Suprapubic skin (tissue), 4 donors: ENCODE measurements around the gene MRAP2. TPM values are rescaled to one million over a fixed set of nuclear protein-coding genes. Genes with fewer than 3 reads are reported as not detected.

Source experiments
- DNase-seq, 2 donors: peaks; one replicate each; pipeline ENCODE4 v3.0.0-alpha.2; 2019; ENCODE audit warnings: low spot score in 2 of 2
- H3K27ac ChIP-seq: fragments of 200-600 bp; sonication (generic); one replicate; pipeline ENCODE4 v1.5.1; 2019
- H3K27me3 ChIP-seq: fragments of 200-600 bp; sonication (generic); one replicate; pipeline ENCODE4 v1.5.1; 2019
- H3K36me3 ChIP-seq: fragments of 200-600 bp; sonication (generic); one replicate; pipeline ENCODE4 v1.5.1; 2019
- H3K4me1 ChIP-seq: fragments of 200-600 bp; sonication (generic); one replicate; pipeline ENCODE4 v1.5.1; 2019
- H3K4me3 ChIP-seq: fragments of 200-600 bp; sonication (generic); one replicate; pipeline ENCODE4 v1.5.1; 2019; ENCODE audit warnings: mild to moderate bottlenecking
- H3K9me3 ChIP-seq: fragments of 200-600 bp; sonication (generic); one replicate; pipeline ENCODE4 v1.5.1; 2019
- CTCF ChIP-seq, 2 donors: fragments of 200-600 bp in 1 of 2; fragments of 450-650 bp in 1 of 2; sonication (generic) in 1 of 2; IDR thresholded peaks; one replicate each; pipeline ENCODE4 v1.5.1; 2016 to 2019; ENCODE audit warnings: antibody characterized with exemption in 2 of 2, mild to moderate bottlenecking in 1 of 2, moderate library complexity in 1 of 2
- EP300 ChIP-seq: sonication (generic); formaldehyde crosslinking; IDR thresholded peaks from one replicate; pipeline ENCODE4 v1.6.1; 2017; ENCODE audit warnings: antibody characterized with exemption
- POLR2A ChIP-seq, 2 donors: fragments of 450-650 bp; IDR thresholded peaks; one replicate each; pipeline ENCODE4 v1.6.1; 2017; ENCODE audit warnings: antibody characterized with exemption in 2 of 2, mild to moderate bottlenecking in 2 of 2, moderate library complexity in 2 of 2
- POLR2AphosphoS5 ChIP-seq, 3 donors: sonication (generic); formaldehyde crosslinking; IDR thresholded peaks; one replicate each; pipeline ENCODE4 v1.6.1; 2017; ENCODE audit warnings: antibody characterized with exemption in 3 of 3
- WGBS: methylation state at CpG from one replicate; pipeline ENCODE4 v1.1.5; 2018; 5-methylcytosine and 5-hydroxymethylcytosine counted together
- total RNA-seq, 4 donors: library from RNA; depleted of rRNA; stranded (reverse); fragments of >200 nt; gene quantifications; one replicate each; pipeline ENCODE4 v1.1.0, GENCODE V29; 2016

The MRAP2 gene
- 1 to 10 TPM; 1.2 to 2.8 (median 1.8) TPM for total RNA-seq

- H3K9me3 ChIP-seq = no peaks in the 10 kb centered on the region
- no peak within 1 kb of the TSS for H3K27ac ChIP-seq
- H3K27me3 ChIP-seq = peaks cover 5% of the 10 kb centered on the region
- no peak for DNase-seq
- TF ChIP-seq EP300 = no peak
- TF ChIP-seq POLR2A (IDR thresholded peaks at IDR 0.05) = no peak
- no peak for TF ChIP-seq CTCF (IDR thresholded peaks at IDR 0.05)
- no peak for TF ChIP-seq POLR2AphosphoS5 (IDR thresholded peaks at IDR 0.05)
- H3K36me3 ChIP-seq = no peaks in the 10 kb centered on the region
- WGBS = 1% methylated on average over 61 of the region's 78 CpGs
- H3K4me3 ChIP-seq = peak within 1 kb of the TSS; percentile 69
- H3K4me1 ChIP-seq = peaks cover 18% of the 10 kb centered on the region
These were observed at the start of gene MRAP2 for GRCh38 chr6:84033523-84034451. MRAP2 (plus strand) TSS chr6:84033772; CDS start chr6:84055319, 21,547 bp downstream.

DNA sequence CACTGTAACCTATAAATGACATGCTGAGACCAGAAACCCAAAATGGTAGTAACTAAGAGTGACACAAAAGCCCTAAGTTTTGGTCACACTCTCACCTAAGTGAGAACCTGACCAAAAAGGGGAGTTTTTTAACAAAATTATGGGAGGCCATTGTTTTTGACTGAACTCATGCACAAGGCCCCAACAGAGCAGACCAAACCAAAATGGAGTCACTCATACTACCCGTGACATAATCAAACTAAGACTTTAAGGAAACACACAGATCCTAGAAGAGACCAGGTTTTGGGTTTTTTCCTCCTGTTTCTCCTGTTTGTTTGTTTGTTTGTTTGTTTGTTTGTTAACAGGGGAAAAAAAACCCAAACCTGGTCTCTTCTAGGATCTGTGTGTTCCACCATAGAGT lies 49.2 kb upstream of the MRAP2 start:
- no peak for TF ChIP-seq POLR2AphosphoS5 (IDR thresholded peaks at IDR 0.05)
- TF ChIP-seq POLR2A (IDR thresholded peaks at IDR 0.05) = no peak
- no peak for TF ChIP-seq EP300
- TF ChIP-seq CTCF (IDR thresholded peaks at IDR 0.05) = no peak
- Histone ChIP-seq H3K27ac (no peak overlapping the region), H3K27me3 (no peaks in the 10 kb centered on the region), H3K4me1 (no peaks in the 10 kb centered on the region), H3K4me3 (no peak overlapping the region), H3K36me3 (no peaks in the 10 kb centered on the region), H3K9me3 (no peaks in the 10 kb centered on the region)
- no peak for DNase-seq
- 94% methylated on average over 1 of the region's 1 CpG for WGBS

- Histone ChIP-seq H3K4me1 (no peaks in the 10 kb centered on the region), H3K9me3 (no peaks in the 10 kb centered on the region), H3K27me3 (no peaks in the 10 kb centered on the region), H3K36me3 (no peaks in the 10 kb centered on the region), H3K27ac (no peak overlapping the region), H3K4me3 (no peak overlapping the region)
- DNase-seq = no peak
- no peak for TF ChIP-seq EP300
- TF ChIP-seq POLR2A (IDR thresholded peaks at IDR 0.05) = no peak
- TF ChIP-seq CTCF (IDR thresholded peaks at IDR 0.05) = no peak
- no peak for TF ChIP-seq POLR2AphosphoS5 (IDR thresholded peaks at IDR 0.05)
- WGBS = 94% methylated on average over 1 of the region's 1 CpG
These were observed 48.3 kb upstream of the MRAP2 start for GRCh38 chr6:83985308-83985713.

GRCh38 chr6:83985715-83986114 lies 47.9 kb upstream of the MRAP2 start:
- Histone ChIP-seq H3K36me3 (no peaks in the 10 kb centered on the region), H3K27ac (no peak overlapping the region), H3K4me1 (no peaks in the 10 kb centered on the region), H3K9me3 (no peaks in the 10 kb centered on the region), H3K4me3 (no peak overlapping the region), H3K27me3 (no peaks in the 10 kb centered on the region)
- no peak for TF ChIP-seq POLR2AphosphoS5 (IDR thresholded peaks at IDR 0.05)
- no peak for TF ChIP-seq POLR2A (IDR thresholded peaks at IDR 0.05)
- no peak for TF ChIP-seq EP300
- no peak for TF ChIP-seq CTCF (IDR thresholded peaks at IDR 0.05)
- DNase-seq = no peak

GRCh38 chr6:83998021-83998584 lies 35.5 kb upstream of the MRAP2 start:
- Histone ChIP-seq H3K4me1 (no peaks in the 10 kb centered on the region), H3K9me3 (no peaks in the 10 kb centered on the region), H3K4me3 (no peak overlapping the region), H3K27ac (no peak overlapping the region), H3K27me3 (no peaks in the 10 kb centered on the region), H3K36me3 (no peaks in the 10 kb centered on the region)
- TF ChIP-seq CTCF (IDR thresholded peaks at IDR 0.05) (no peak), POLR2AphosphoS5 (IDR thresholded peaks at IDR 0.05) (no peak), POLR2A (IDR thresholded peaks at IDR 0.05) (no peak), EP300 (no peak)
- no peak for DNase-seq
